ENCODE results near the gene VPS9D1. TPM values are rescaled to one million over a fixed set of nuclear protein-coding genes. Genes with fewer than 3 reads are reported as not detected.

The VPS9D1 gene
- total and polyA plus RNA-seq, 7 donors: 3.8 to 19.2 (median 5.3) TPM

DNA sequence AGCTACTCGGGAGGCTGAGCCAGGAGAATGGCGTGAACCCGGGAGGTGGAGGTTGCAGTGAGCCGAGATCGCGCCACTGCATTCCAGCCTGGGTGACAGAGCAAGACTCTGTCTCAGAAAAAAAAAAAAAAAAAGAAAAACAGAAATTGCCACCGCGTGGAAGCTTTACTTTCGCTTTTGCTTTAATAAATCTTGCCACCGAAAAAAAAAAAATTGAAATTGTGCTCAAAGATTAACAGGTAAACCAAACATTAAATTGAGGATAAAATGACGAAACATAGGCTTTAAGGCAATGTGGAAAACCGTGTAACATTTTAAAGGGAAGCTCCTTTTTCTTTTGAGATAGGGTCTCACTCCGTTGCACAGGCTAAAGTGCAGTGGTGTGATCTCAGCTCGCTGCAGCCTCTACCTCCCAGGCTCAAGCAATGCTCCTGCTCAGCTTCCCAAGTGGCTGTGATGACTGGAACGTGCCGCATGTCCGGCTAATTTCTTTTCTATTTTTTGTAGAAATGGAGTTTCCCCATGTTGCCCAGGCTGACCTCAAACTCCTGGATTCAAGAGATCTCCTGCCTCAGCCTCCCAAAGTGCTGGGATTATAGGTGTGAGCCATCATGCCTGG, 40.7 kb upstream of the VPS9D1 start:
- no peak for DNase-seq
- TF ChIP-seq POLR2A (IDR thresholded peaks at IDR 0.05) (no peak), EP300 (IDR thresholded peaks at IDR 0.05) (no peak), POLR2AphosphoS5 (IDR thresholded peaks at IDR 0.05) (no peak)
- TF ChIP-seq, protein P1, sequence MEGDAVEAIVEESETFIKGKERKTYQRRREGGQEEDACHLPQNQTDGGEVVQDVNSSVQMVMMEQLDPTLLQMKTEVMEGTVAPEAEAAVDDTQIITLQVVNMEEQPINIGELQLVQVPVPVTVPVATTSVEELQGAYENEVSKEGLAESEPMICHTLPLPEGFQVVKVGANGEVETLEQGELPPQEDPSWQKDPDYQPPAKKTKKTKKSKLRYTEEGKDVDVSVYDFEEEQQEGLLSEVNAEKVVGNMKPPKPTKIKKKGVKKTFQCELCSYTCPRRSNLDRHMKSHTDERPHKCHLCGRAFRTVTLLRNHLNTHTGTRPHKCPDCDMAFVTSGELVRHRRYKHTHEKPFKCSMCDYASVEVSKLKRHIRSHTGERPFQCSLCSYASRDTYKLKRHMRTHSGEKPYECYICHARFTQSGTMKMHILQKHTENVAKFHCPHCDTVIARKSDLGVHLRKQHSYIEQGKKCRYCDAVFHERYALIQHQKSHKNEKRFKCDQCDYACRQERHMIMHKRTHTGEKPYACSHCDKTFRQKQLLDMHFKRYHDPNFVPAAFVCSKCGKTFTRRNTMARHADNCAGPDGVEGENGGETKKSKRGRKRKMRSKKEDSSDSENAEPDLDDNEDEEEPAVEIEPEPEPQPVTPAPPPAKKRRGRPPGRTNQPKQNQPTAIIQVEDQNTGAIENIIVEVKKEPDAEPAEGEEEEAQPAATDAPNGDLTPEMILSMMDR (IDR thresholded peaks at IDR 0.05): no peak
- Histone ChIP-seq H3K36me3 (no peaks in the 10 kb centered on the region), H3K4me3 (peak overlapping the region in 1 of 4 donors; percentile 4), H3K27me3 (no peaks in the 10 kb centered on the region), H3K9me3 (no peaks in the 10 kb centered on the region), H3K27ac (no peak overlapping the region), H3K4me1 (no peaks in the 10 kb centered on the region)
- intact Hi-C loops (cut with DNase I): no loop called here
- 61 to 82% methylated on average over 17 of the region's 17 CpGs for WGBS, 2 donors

DNA sequence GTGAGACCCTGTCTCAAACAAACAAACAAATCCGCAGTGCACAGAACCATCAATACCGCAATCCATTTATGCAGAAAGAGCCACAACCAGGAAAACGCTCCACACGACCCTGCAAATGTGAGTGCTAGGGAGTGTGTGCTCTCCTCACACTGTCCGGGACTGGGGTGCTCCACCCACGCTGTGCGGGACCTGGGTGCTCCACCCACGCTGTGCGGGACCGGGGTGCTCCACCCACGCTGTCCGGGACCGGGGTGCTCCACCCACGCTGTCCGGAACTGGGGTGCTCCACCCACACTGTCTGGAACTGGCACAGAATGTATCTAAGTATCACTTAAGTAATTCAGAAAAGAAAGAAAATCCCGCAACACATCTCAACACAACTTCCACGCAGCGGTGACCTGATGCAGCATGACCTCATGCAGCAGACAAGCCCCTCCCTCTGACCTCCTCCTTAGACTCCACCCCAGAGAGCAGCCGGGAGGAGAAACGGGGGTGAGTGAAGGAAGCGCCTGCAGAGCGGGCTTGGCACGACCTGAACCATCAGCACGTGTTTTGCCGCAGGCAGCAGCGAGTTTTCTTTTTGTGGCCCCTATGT, 39.1 kb upstream of the VPS9D1 start:
- 85 to 91% methylated on average over 26 of the region's 26 CpGs for WGBS, 2 donors

DNA sequence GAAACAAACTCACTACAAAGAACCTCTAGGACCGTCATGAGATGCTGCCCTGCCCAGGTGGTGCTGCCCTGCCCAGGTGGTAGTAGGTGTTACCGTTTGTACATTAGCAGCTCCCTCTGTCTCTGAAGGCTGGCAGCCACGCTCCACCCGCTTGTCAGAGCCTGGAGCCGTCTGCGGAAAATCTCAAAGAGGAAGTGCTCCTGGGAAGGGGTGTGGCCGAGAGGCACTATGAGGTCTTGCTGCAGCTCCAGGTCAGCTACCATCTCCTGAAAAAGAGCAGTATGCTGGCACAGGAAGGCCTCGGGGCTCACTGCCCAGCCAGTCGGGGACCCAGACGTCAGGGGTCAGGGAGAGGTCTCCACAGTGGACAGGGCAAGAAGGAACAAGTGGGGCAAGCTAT, 28.9 kb upstream of the VPS9D1 start:
- H3K4me3 ChIP-seq: no peak overlapping the region
- H3K4me1 ChIP-seq: no peaks in the 10 kb centered on the region
- intact Hi-C loops (cut with DNase I): no loop called here
- H3K27me3 ChIP-seq: no peaks in the 10 kb centered on the region
- TF ChIP-seq, protein P1 (IDR thresholded peaks at IDR 0.05): no peak
- no peak for DNase-seq
- no peak overlapping the region for H3K27ac ChIP-seq
- WGBS, 2 donors: 24 to 47% methylated on average over 10 of the region's 10 CpGs
- H3K36me3 ChIP-seq: no peaks in the 10 kb centered on the region
- H3K9me3 ChIP-seq: no peaks in the 10 kb centered on the region

More for the DNA sequence above, 39.1 kb upstream of the VPS9D1 start:
- H3K27ac ChIP-seq: no peak overlapping the region
- no peaks in the 10 kb centered on the region for H3K27me3 ChIP-seq
- H3K4me1 ChIP-seq: no peaks in the 10 kb centered on the region
- no peaks in the 10 kb centered on the region for H3K9me3 ChIP-seq
- DNase-seq: no peak
- TF ChIP-seq EP300 (IDR thresholded peaks at IDR 0.05): no peak
- no peak for TF ChIP-seq POLR2AphosphoS5 (IDR thresholded peaks at IDR 0.05)
- TF ChIP-seq, protein P1 (IDR thresholded peaks at IDR 0.05): no peak
- TF ChIP-seq POLR2A (IDR thresholded peaks at IDR 0.05): no peak
- intact Hi-C loops (cut with DNase I): no loop called here
- no peaks in the 10 kb centered on the region for H3K36me3 ChIP-seq
- H3K4me3 ChIP-seq: no peak overlapping the region

DNA sequence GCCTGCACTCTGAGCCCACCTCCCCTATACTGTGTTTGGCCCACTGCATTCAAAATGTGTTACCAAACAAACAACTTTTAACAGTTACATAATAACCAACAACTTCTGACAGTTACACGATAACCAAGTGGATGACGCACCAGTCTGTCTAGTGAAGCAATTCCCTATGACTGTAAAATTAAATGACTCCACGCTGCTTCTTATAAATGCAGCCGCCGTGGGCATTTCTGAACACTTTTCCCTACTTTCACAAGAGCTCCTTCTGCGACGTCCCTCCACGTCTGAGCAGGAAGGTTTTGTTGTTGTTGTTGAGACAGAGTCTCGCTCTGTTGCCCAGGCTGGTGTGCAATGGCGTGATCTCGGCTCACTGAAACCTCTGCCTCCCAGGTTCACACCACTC, 28.2 kb upstream of the VPS9D1 start:
- WGBS, 2 donors: 93 to 96% methylated on average over 11 of the region's 11 CpGs
- Histone ChIP-seq H3K36me3 (no peaks in the 10 kb centered on the region), H3K9me3 (no peaks in the 10 kb centered on the region), H3K4me1 (no peaks in the 10 kb centered on the region), H3K27ac (no peak overlapping the region), H3K27me3 (no peaks in the 10 kb centered on the region), H3K4me3 (no peak overlapping the region)
- intact Hi-C loops (cut with DNase I): no loop called here
- no peak for TF ChIP-seq EP300 (IDR thresholded peaks at IDR 0.05)
- TF ChIP-seq POLR2AphosphoS5 (IDR thresholded peaks at IDR 0.05): no peak
- TF ChIP-seq POLR2A (IDR thresholded peaks at IDR 0.05): no peak
- TF ChIP-seq, protein P1 (IDR thresholded peaks at IDR 0.05): no peak
- DNase-seq: no peak

DNA sequence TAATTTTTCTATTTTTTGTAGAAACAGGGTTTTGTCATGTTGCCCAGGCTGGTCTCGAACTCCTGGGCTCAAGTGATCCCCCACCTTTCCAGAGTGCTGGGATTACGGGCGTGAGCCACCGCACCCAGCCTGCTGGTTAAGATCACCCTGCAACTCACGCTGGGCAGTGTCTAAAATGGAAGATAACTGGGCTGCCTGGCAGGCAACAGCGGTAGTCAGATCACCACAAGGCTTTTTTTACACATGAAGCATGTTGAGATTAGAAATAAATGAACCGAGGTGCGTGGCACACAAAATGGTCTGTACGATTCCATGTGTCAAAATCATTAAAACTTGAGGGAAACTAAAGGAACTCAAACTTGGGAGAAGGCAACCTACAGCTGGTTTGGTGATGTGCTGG, 27.4 kb upstream of the VPS9D1 start:
- no peak for DNase-seq
- WGBS, 2 donors: 95 to 97% methylated on average over 9 of the region's 9 CpGs
- Histone ChIP-seq H3K4me1 (no peaks in the 10 kb centered on the region), H3K4me3 (no peak overlapping the region), H3K27me3 (no peaks in the 10 kb centered on the region), H3K9me3 (no peaks in the 10 kb centered on the region), H3K27ac (no peak overlapping the region), H3K36me3 (no peaks in the 10 kb centered on the region)
- no peak for TF ChIP-seq EP300 (IDR thresholded peaks at IDR 0.05)
- intact Hi-C loops (cut with DNase I): no loop called here
